Thyroid gland (tissue), 4 donors: ENCODE measurements around the gene PRRG4.

Source experiments
- CTCF ChIP-seq, 6 experiments: fragments of 200-600 bp in 3 of 6; fragments of 450-650 bp in 3 of 6; sonication (generic) in 3 of 6; IDR thresholded peaks; one replicate each; pipeline ENCODE4 v1.5.1; 2016 to 2019; ENCODE audit warnings: antibody characterized with exemption in 6 of 6, mild to moderate bottlenecking in 2 of 6, inconsistent platforms in 1 of 6, moderate library complexity in 1 of 6
- POLR2A ChIP-seq, 2 donors: fragments of 450-650 bp; IDR thresholded peaks; one replicate each; pipeline ENCODE4 v1.6.1; 2017; ENCODE audit warnings: antibody characterized with exemption in 2 of 2, mild to moderate bottlenecking in 2 of 2, moderate library complexity in 1 of 2

DNA sequence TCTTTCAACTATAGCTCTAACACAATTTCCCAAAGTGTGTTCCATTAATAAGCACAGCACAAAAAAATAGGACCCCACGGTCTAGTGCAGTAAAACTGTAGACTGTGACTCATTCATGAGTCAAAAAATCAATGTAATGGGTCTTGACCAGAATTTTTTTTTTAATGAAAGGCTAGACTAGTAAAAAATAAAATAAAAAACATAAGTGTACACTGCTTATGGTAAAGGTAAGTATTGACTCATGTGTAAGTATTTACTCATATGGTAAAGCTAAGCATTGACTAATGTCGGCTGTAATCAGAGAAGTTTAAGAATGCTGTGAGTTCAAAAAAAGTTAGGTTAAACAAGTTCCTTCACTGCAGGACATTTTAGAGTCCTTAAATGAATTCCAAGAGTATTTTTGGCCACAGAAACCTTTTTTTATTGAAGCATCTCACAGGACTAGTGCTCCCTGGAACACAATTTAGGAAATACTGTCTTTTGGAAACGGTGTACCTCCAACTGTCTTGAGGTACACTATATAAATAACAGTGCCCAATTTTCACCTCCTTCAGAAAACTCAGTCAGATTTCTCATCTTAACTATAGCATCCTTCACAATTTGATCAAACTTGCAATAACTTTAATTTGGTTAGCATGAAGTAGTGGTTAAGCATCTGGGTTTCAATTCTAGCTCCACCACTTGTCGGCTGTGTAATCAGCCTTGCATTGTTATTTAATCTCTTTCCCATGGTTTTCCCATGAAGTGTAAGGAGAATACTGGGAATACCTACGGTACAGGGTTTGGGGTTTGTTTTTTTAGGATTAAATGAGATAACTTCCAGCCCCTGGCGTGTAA lies 37.4 kb upstream of the PRRG4 start:
- TF ChIP-seq POLR2A (IDR thresholded peaks at IDR 0.05) (no peak), CTCF (IDR thresholded peaks at IDR 0.05) (no peak)
